H1 (cell line): ENCODE measurements around the gene EGLN2. TPM values are rescaled to one million over a fixed set of nuclear protein-coding genes. Genes with fewer than 3 reads are reported as not detected.

ENCODE experiments used
- CTCF ChIA-PET: fragments of 300-600 bp; sonication (Branson Sonifier 250); formaldehyde crosslinking; loops from one replicate; lab custom pipeline; 2021; ENCODE audit not compliant: partially characterized antibody; lab: Charles Lee
- POLR2A ChIA-PET: fragments of 300-600 bp; sonication (Branson Sonifier 250); formaldehyde crosslinking; loops from one replicate; lab custom pipeline; 2021; ENCODE audit warnings: inconsistent platforms; ENCODE audit not compliant: partially characterized antibody; lab: Charles Lee
- DNase-seq, 2 experiments: peaks; one replicate each; pipeline versions ENCODE4 v3.0.0 to v3.0.0-alpha.2; 2010 to 2022; ENCODE audit warnings: low spot score in 2 of 2, low read depth in 1 of 2, mixed read lengths in 1 of 2
- FAIRE-seq: peaks from 2 replicates; lab custom pipeline; 2011; peaks lifted over from hg19 to GRCh38; lab: Jason Lieb, UNC
- H2AFZ ChIP-seq: 2 replicates; pipeline ENCODE4 v1.8.1; 2012; ENCODE audit warnings: low read length, inconsistent platforms
- H2AK5ac ChIP-seq: 2 replicates; pipeline ENCODE4 v1.6.1; 2013; ENCODE audit warnings: low read depth, low read length
- H2BK120ac ChIP-seq: replicated peaks from 2 replicates; pipeline ENCODE3; 2013; ENCODE audit warnings: low read depth, low read length, inconsistent platforms
- H2BK12ac ChIP-seq: 2 replicates; pipeline ENCODE4 v1.6.1; 2013; ENCODE audit warnings: low read depth, low read length
- H2BK15ac ChIP-seq: 2 replicates; pipeline ENCODE4 v1.6.1; 2013; ENCODE audit warnings: low read length
- H2BK20ac ChIP-seq: 2 replicates; pipeline ENCODE4 v1.6.1; 2013; ENCODE audit warnings: low read length
- H2BK5ac ChIP-seq: 2 replicates; pipeline ENCODE4 v1.6.1; 2013; ENCODE audit warnings: low read depth, low read length
- H3K14ac ChIP-seq: 2 replicates; pipeline ENCODE4 v1.6.1; 2013; ENCODE audit warnings: inconsistent platforms; ENCODE audit not compliant: insufficient read length
- H3K18ac ChIP-seq: 2 replicates; pipeline ENCODE4 v1.6.1; 2013; ENCODE audit warnings: low read length; ENCODE audit errors: extremely low read depth
- H3K23ac ChIP-seq: 2 replicates; pipeline ENCODE4 v1.6.1; 2013; ENCODE audit warnings: inconsistent platforms; ENCODE audit not compliant: insufficient read length
- H3K23me2 ChIP-seq: 2 replicates; pipeline ENCODE4 v1.6.1; 2013; ENCODE audit warnings: low read depth, low read length
- H3K27ac ChIP-seq: 2 replicates; pipeline ENCODE4 v1.6.1; 2011; ENCODE audit warnings: low read depth, low read length, inconsistent platforms
- H3K27me3 ChIP-seq, 4 experiments: replicated peaks in 1 of 4; 1 replicate in 1 of 4; 2 replicates in 3 of 4; pipeline versions ENCODE4 v1.6.1 to v1.8.1; 2011 to 2013; ENCODE audit warnings: low read length in 3 of 4, mild to moderate bottlenecking in 3 of 4, inconsistent platforms in 2 of 4, mixed read lengths in 2 of 4, moderate library complexity in 1 of 4; ENCODE audit not compliant: control insufficient read depth in 3 of 4, insufficient read depth in 3 of 4; ENCODE audit errors: extremely low read depth in 1 of 4
- H3K36me3 ChIP-seq, 4 experiments: 2 replicates each; pipeline versions ENCODE4 v1.6.1 to v1.8.1; 2011 to 2013; ENCODE audit warnings: mild to moderate bottlenecking in 4 of 4, low read length in 3 of 4, moderate library complexity in 2 of 4, control low read depth in 1 of 4, inconsistent platforms in 1 of 4; ENCODE audit not compliant: insufficient read depth in 4 of 4, control insufficient read depth in 2 of 4
- H3K4ac ChIP-seq: replicated peaks from 2 replicates; pipeline ENCODE3; 2013; ENCODE audit warnings: low read length, low read depth, mixed read lengths, inconsistent platforms; ENCODE audit not compliant: insufficient read length
- H3K4me1 ChIP-seq, 4 experiments: replicated peaks in 1 of 4; 1 replicate in 1 of 4; 2 replicates in 3 of 4; pipeline versions ENCODE4 v1.6.1 to v1.8.1; 2011 to 2013; ENCODE audit warnings: low read length in 3 of 4, inconsistent platforms in 2 of 4, mixed read lengths in 1 of 4; ENCODE audit not compliant: insufficient read depth in 4 of 4, control insufficient read depth in 3 of 4
- H3K4me2 ChIP-seq, 2 experiments: 2 replicates each; pipeline versions ENCODE4 v1.6.1 to v1.8.1; 2011 to 2013; ENCODE audit warnings: low read depth in 2 of 2, low read length in 2 of 2, control low read depth in 1 of 2, inconsistent platforms in 1 of 2, mild to moderate bottlenecking in 1 of 2; ENCODE audit not compliant: insufficient read depth in 1 of 2
- H3K4me3 ChIP-seq, 4 experiments: fragments of 200-600, 300-600 bp in 1 of 4; sonication (generic), shearing (Covaris generic), sonication (Bioruptor Twin) in 1 of 4; 2 replicates each; pipeline versions ENCODE4 v1.5.1 to v1.8.1; 2011 to 2016; ENCODE audit warnings: low read length in 4 of 4, low read depth in 3 of 4, control low read depth in 2 of 4, inconsistent platforms in 2 of 4, mild to moderate bottlenecking in 2 of 4, mixed read lengths in 1 of 4, moderate library complexity in 1 of 4; ENCODE audit not compliant: insufficient read depth in 2 of 4; ENCODE audit errors: extremely low read depth in 1 of 4
- H3K56ac ChIP-seq: replicated peaks from 2 replicates; pipeline ENCODE3; 2013; ENCODE audit warnings: low read depth, mild to moderate bottlenecking, mixed read lengths, low read length, inconsistent platforms; ENCODE audit not compliant: insufficient read length
- H3K79me1 ChIP-seq: 2 replicates; pipeline ENCODE4 v1.6.1; 2013; ENCODE audit warnings: low read depth, low read length, control low read depth
- H3K79me2 ChIP-seq, 2 experiments: 2 replicates each; pipeline versions ENCODE4 v1.6.1 to v1.8.1; 2012 to 2013; ENCODE audit warnings: low read length in 2 of 2, mild to moderate bottlenecking in 2 of 2, inconsistent platforms in 1 of 2; ENCODE audit not compliant: insufficient read depth in 2 of 2, control insufficient read depth in 1 of 2
- H3K9ac ChIP-seq, 4 experiments: replicated peaks in 1 of 4; 1 replicate in 1 of 4; 2 replicates in 3 of 4; pipeline versions ENCODE4 v1.6.1 to v1.8.1; 2011 to 2013; ENCODE audit warnings: low read depth in 3 of 4, low read length in 3 of 4, control low read depth in 2 of 4, mild to moderate bottlenecking in 2 of 4, moderate library complexity in 2 of 4, inconsistent platforms in 1 of 4; ENCODE audit errors: extremely low read depth in 1 of 4
- H3K9me3 ChIP-seq, 2 experiments: 2 replicates each; pipeline versions ENCODE4 v1.6.1 to v1.8.1; 2012 to 2013; ENCODE audit warnings: mild to moderate bottlenecking in 2 of 2, moderate library complexity in 2 of 2, control low read depth in 1 of 2, inconsistent platforms in 1 of 2, low read depth in 1 of 2, low read length in 1 of 2, mixed read lengths in 1 of 2; ENCODE audit not compliant: insufficient read depth in 2 of 2
- H4K20me1 ChIP-seq, 2 experiments: replicated peaks in 1 of 2; 2 replicates each; pipeline versions ENCODE3 to v1.8.1; 2011 to 2013; ENCODE audit warnings: inconsistent platforms in 2 of 2, low read length in 2 of 2, mild to moderate bottlenecking in 1 of 2; ENCODE audit not compliant: insufficient read depth in 2 of 2, control insufficient read depth in 1 of 2
- H4K5ac ChIP-seq: 2 replicates; pipeline ENCODE4 v1.6.1; 2013; ENCODE audit warnings: low read length, low read depth, mixed read lengths, inconsistent platforms; ENCODE audit not compliant: insufficient read length
- H4K8ac ChIP-seq: 2 replicates; pipeline ENCODE4 v1.8.0; 2013; ENCODE audit warnings: mild to moderate bottlenecking, moderate library complexity, low read length, inconsistent platforms; ENCODE audit not compliant: insufficient read depth; ENCODE audit errors: extremely low read depth
- H4K91ac ChIP-seq: replicated peaks from 2 replicates; pipeline ENCODE3; 2013; ENCODE audit warnings: low read length, mixed read lengths, inconsistent platforms; ENCODE audit not compliant: insufficient read length
- BACH1 ChIP-seq: IDR thresholded peaks from 2 replicates; pipeline ENCODE4 v1.6.1; 2012; ENCODE audit warnings: low read length, improper control_type of control experiment
- CEBPB ChIP-seq: IDR thresholded peaks from 2 replicates; pipeline ENCODE4 v1.6.1; 2012; ENCODE audit warnings: low read depth, low read length
- MAFK ChIP-seq: IDR thresholded peaks from 2 replicates; pipeline ENCODE4 v1.6.1; 2012; ENCODE audit warnings: low read depth, mild to moderate bottlenecking, improper control_type of control experiment, low read length
- NANOG ChIP-seq: IDR thresholded peaks from 2 replicates; pipeline ENCODE4 v1.6.1; 2011; ENCODE audit warnings: low read length, low read depth, mild to moderate bottlenecking, inconsistent platforms; ENCODE audit not compliant: insufficient read depth, poor library complexity, severe bottlenecking
- NRF1 ChIP-seq: IDR thresholded peaks from 2 replicates; pipeline ENCODE4 v1.6.1; 2011; ENCODE audit warnings: mild to moderate bottlenecking, low read depth, low read length, improper control_type of control experiment
- RXRA ChIP-seq: IDR thresholded peaks from 2 replicates; pipeline ENCODE4 v1.6.1; 2011; ENCODE audit warnings: low read depth, mild to moderate bottlenecking, low read length, moderate library complexity; ENCODE audit not compliant: insufficient read depth
- SIRT6 ChIP-seq: IDR thresholded peaks from one replicate; pipeline ENCODE4 v1.7.1; 2012; ENCODE audit warnings: low read length, inconsistent platforms
- SP1 ChIP-seq: IDR thresholded peaks from 2 replicates; pipeline ENCODE4 v1.6.1; 2011; ENCODE audit warnings: low read depth, low read length
- SP4 ChIP-seq: IDR thresholded peaks from 2 replicates; pipeline ENCODE4 v1.6.1; 2012; ENCODE audit warnings: low read length, inconsistent platforms
- TAF7 ChIP-seq: optimal IDR thresholded peaks from 2 replicates; pipeline ENCODE3; 2011; ENCODE audit warnings: low read depth, mild to moderate bottlenecking, inconsistent platforms, low read length, moderate library complexity, borderline replicate concordance
- WGBS, 2 experiments: shearing (Covaris generic) in 1 of 2; methylation state at CpG; one replicate each; pipeline versions ENCODE4 v1.1.6 to v1.1.7; 2013 to 2015; ENCODE audit warnings: low lambda C conversion rate in 2 of 2, mixed read lengths in 2 of 2, inconsistent platforms in 1 of 2, low coverage in 1 of 2, missing lambda C conversion rate in 1 of 2; ENCODE audit not compliant: insufficient replicate concordance in 2 of 2, insufficient coverage in 1 of 2, insufficient read length in 1 of 2; ENCODE audit errors: extremely low coverage in 1 of 2, missing lambda C conversion rate in 1 of 2; 5-methylcytosine and 5-hydroxymethylcytosine counted together
- polyA plus RNA-seq, 7 experiments: library from polyadenylated mRNA; depleted of rRNA in 3 of 7; stranded (reverse) in 5 of 7; unstranded in 2 of 7; fragments of >200 nt in 5 of 7; fragments of 200-250 nt in 2 of 7; gene quantifications; 1 replicate in 5 of 7; 2 replicates in 1 of 7; 4 replicates in 1 of 7; pipeline versions ENCODE4 v1.2.1 to v1.2.3, GENCODE V29; 2011 to 2013; ENCODE audit warnings: missing spikeins in 2 of 7, mixed read lengths in 2 of 7
- total RNA-seq: library from RNA; stranded (reverse); fragmentation: NEBNext Ultra II Directional; extraction: Animal tissue kit (Norgen Biotek cat#: 25700); gene quantifications from 2 replicates; pipeline ENCODE4 v1.2.1, GENCODE V29; 2021

The EGLN2 gene
- total and polyA plus RNA-seq, 2 of the 8 experiments (the other 6 are each of a cell fraction or from before 2014, with no cell fraction given), result 86.9 to 103 TPM

- Histone ChIP-seq H3K4me2 (no peak overlapping the region; a peak in 1 of 4 replicates), H3K4ac (no peak overlapping the region), H4K8ac (no peak overlapping the region), H3K4me3 (no peak overlapping the region), H4K5ac (no peak overlapping the region), H3K23me2 (peaks cover 4% of the 10 kb centered on the region; the same call in 1 of the 2 replicates), H3K36me3 (peaks cover 6 to 53% (median 19%) of the 10 kb centered on the region in 4 experiments; a peak in 7 of 8 replicates), H3K14ac (no peak overlapping the region), H3K4me1 (peaks cover 3 to 60% (median 33%) of the 10 kb centered on the region in 4 experiments), H3K27ac (no peak overlapping the region), H2BK5ac (0 out of 2 replicates have a peak overlapping the region, but pooled peaks have one; percentile 35), H2BK12ac (no peak overlapping the region), H2AFZ (no peak overlapping the region), H3K79me2 (peaks cover 11 to 70% of the 10 kb centered on the region in 2 experiments), H3K9ac (no peak overlapping the region; a peak in 2 of 7 replicates), H2BK120ac (no peak overlapping the region), H4K91ac (no peak overlapping the region), H3K27me3 (no peaks in the 10 kb centered on the region), H4K20me1 (peaks cover 47 to 70% of the 10 kb centered on the region in 2 experiments), H2BK15ac (no peak overlapping the region), H3K9me3 (no peaks in the 10 kb centered on the region), H2BK20ac (no peak overlapping the region), H3K23ac (no peak overlapping the region), H3K56ac (no peak overlapping the region), H2AK5ac (no peak overlapping the region), H3K79me1 (peaks cover 37% of the 10 kb centered on the region), H3K18ac (no peak overlapping the region)
- DNase-seq (no peak), FAIRE-seq (no peak)
- POLR2A ChIA-PET, result interaction anchor here (0.7 to 15.7 kb wide), 11 partner anchors 9 to 334 kb away, joined by 3 to 241 read pairs (median 8); partner anchors contain the start of genes ACTMAP, COQ8B, ITPKC and MIA
- CTCF ChIA-PET, result interaction anchor here (0.7 to 4.4 kb wide), 11 partner anchors 10 to 143 kb away, joined by 3 to 26 read pairs (median 4); partner anchors contain the start of genes COQ8B, ITPKC and RAB4B
- WGBS, 2 experiments, result 97% methylated on average over 2 of the region's 2 CpGs; no CpG with 5 or more reads in 1 of the 2 experiments
- TF ChIP-seq SP1 (no peak), SIRT6 (no peak), NANOG (no peak), TAF7 (no peak), RXRA (no peak), BACH1 (no peak), CEBPB (no peak), SP4 (no peak), MAFK (no peak), NRF1 (no peak)
Measured at GRCh38 chr19:40805258-40805868, 6.4 kb downstream of the EGLN2 start.
